Measurements from ENCODE around the gene C19orf25. TPM values are rescaled to one million over a fixed set of nuclear protein-coding genes. Genes with fewer than 3 reads are reported as not detected.

C19orf25 gene
- total RNA-seq, 6 experiments from 2014 or later, result 12.2 to 32.7 (median 15.3) TPM

- no peak for ATAC-seq
- DNase-seq, result peak in 1 of 3 donors; percentile 48
- Histone ChIP-seq H3K27ac (no peak overlapping the region), H3K27me3 (peaks cover 0 to 5% of the 10 kb centered on the region in 2 donors), H3K9me3 (no peaks in the 10 kb centered on the region), H3K36me3 (no peaks in the 10 kb centered on the region), H3K4me3 (no peak overlapping the region), H3K4me1 (peaks cover 0 to 10% (median 0%) of the 10 kb centered on the region in 4 donors)
- intact Hi-C loops (cut with DNase I), result no loop called here
- WGBS (ENCODE audit: insufficient coverage, low coverage, low lambda C conversion rate, missing lambda C conversion rate), result 100% methylated on average over 1 of the region's 24 CpGs
- TF ChIP-seq, protein P1, sequence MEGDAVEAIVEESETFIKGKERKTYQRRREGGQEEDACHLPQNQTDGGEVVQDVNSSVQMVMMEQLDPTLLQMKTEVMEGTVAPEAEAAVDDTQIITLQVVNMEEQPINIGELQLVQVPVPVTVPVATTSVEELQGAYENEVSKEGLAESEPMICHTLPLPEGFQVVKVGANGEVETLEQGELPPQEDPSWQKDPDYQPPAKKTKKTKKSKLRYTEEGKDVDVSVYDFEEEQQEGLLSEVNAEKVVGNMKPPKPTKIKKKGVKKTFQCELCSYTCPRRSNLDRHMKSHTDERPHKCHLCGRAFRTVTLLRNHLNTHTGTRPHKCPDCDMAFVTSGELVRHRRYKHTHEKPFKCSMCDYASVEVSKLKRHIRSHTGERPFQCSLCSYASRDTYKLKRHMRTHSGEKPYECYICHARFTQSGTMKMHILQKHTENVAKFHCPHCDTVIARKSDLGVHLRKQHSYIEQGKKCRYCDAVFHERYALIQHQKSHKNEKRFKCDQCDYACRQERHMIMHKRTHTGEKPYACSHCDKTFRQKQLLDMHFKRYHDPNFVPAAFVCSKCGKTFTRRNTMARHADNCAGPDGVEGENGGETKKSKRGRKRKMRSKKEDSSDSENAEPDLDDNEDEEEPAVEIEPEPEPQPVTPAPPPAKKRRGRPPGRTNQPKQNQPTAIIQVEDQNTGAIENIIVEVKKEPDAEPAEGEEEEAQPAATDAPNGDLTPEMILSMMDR (IDR thresholded peaks at IDR 0.05), result no peak
- no peak for TF ChIP-seq POLR2A (IDR thresholded peaks at IDR 0.05)
These were observed 17.2 kb downstream of the C19orf25 start for GRCh38 chr19:1461862-1462261.

DNA sequence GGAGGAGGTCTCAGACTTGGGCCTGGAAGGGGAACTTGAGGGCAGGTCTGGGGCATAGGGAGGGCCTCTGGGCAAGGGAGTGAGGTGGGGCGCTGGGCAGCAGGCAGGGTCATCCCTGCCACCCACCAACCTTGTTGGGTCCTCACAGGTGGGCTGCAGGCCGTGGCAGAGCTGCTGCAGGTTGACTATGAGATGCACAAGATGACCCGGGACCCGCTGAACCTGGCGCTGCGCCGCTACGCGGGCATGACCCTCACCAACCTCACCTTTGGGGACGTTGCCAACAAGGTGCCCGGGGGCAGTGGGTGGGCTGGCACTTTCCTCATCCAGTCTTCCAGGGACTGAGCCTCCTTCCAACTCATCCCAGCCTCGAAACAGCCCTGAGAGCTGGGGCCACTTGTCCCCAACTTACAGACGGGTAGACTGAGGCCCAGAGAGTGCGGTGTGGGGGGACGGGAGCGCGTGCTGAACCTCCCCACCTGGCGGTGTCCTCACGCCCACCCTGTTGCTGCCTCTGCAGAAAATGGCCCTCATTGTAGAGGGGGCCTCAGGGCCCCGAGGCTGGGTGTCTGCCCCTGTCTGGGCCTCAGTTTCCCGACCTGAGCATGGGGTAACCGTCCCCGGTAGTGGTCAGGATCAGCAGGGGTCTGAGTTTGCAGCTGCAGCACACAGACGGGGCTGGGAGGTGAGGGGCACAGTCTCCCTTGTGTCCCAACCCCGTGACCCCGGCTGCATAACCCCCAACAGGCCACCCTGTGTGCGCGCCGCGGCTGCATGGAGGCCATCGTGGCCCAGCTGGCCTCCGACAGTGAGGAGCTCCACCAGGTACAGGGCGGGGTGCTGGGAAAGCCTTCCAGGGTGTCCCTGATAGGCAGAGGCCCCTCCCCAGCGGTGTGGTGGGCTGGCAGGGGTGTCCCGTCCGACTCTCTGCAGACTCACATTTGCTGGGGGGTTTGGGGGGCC lies 18.7 kb downstream of the C19orf25 start:
- intact Hi-C loops (cut with DNase I), result no loop called here
- H3K4me3 ChIP-seq, result no peak overlapping the region
- TF ChIP-seq, protein P1 (IDR thresholded peaks at IDR 0.05), result no peak
- TF ChIP-seq POLR2A (IDR thresholded peaks at IDR 0.05), result no peak
- no peak overlapping the region for H3K27ac ChIP-seq
- no peaks in the 10 kb centered on the region for H3K9me3 ChIP-seq
- peaks cover 0 to 12% of the 10 kb centered on the region in 2 donors for H3K27me3 ChIP-seq
- WGBS (ENCODE audit: insufficient coverage, low coverage, low lambda C conversion rate, missing lambda C conversion rate), result no CpG with 5 or more reads among the region's 36 CpGs
- ATAC-seq, result no peak
- peak in 1 of 3 donors; percentile 48 for DNase-seq
- H3K4me1 ChIP-seq, result no peaks in the 10 kb centered on the region
- no peaks in the 10 kb centered on the region for H3K36me3 ChIP-seq

DNA sequence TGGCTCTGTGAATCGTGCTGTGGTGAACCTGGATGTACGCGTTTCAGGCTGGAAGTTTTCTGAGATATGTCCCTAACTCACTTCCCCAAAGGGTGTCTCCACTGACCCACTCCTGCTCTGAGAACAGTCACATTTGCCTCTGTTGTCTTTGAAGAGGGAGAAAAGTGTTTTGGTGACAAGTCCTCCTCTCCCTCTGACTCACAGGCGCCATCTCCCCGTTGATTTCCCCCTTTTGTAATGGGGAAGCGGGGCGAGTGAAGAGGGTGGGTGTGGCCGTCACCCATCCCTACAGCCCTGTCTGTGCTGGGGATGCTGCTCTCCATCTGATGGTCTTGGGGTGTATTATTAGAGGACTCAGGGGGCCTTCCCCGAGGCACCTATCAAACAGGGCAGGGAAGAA lies 19.5 kb downstream of the C19orf25 start:
- intact Hi-C loops (cut with DNase I), result loop anchor here in 1 of 2 donors (10.0 kb wide), 1 partner anchor 55 kb away; the partner anchor contains the start of gene ADAMTSL5
- ATAC-seq (no peak), DNase-seq (no peak)
- TF ChIP-seq, protein P1 (IDR thresholded peaks at IDR 0.05), result no peak
- no peak for TF ChIP-seq POLR2A (IDR thresholded peaks at IDR 0.05)
- no peaks in the 10 kb centered on the region for H3K36me3 ChIP-seq
- H3K9me3 ChIP-seq, result no peaks in the 10 kb centered on the region
- no peak overlapping the region for H3K27ac ChIP-seq
- no peak overlapping the region for H3K4me3 ChIP-seq
- no peaks in the 10 kb centered on the region for H3K4me1 ChIP-seq
- H3K27me3 ChIP-seq, result peaks cover 0 to 12% of the 10 kb centered on the region in 2 donors
- 65% methylated on average over 6 of the region's 9 CpGs for WGBS (ENCODE audit: insufficient coverage, low coverage, low lambda C conversion rate, missing lambda C conversion rate)

DNA sequence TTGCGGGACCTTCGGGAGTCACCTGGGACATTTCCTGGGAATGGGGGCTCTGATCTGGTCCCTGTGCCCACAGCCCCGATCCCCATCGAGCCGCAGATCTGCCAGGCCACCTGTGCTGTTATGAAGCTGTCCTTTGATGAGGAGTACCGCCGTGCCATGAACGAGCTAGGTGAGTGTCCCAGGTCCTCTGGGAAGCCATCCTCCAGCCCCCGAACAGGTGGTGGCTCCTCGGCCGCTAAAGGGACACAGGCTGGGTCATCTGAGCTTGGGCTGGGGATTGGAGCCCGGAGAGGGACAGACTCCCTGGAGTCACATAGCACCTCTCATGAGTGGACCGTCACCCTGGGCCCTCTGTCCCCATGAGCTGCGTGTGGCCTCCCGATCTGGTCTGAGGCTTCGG lies 21.1 kb downstream of the C19orf25 start:
- no peaks in the 10 kb centered on the region for H3K4me1 ChIP-seq
- H3K9me3 ChIP-seq, result no peaks in the 10 kb centered on the region
- no peak for ATAC-seq
- no peak overlapping the region for H3K4me3 ChIP-seq
- DNase-seq, result no peak
- peaks cover 0 to 18% of the 10 kb centered on the region in 2 donors for H3K27me3 ChIP-seq
- no peak overlapping the region for H3K27ac ChIP-seq
- 89% methylated on average over 3 of the region's 16 CpGs for WGBS (ENCODE audit: insufficient coverage, low coverage, low lambda C conversion rate, missing lambda C conversion rate)
- no peak for TF ChIP-seq POLR2A (IDR thresholded peaks at IDR 0.05)
- TF ChIP-seq, protein P1 (IDR thresholded peaks at IDR 0.05), result no peak
- intact Hi-C loops (cut with DNase I), result loop anchor here in 1 of 2 donors (10.0 kb wide), 1 partner anchor 57 kb away; the partner anchor contains the start of gene ADAMTSL5
- H3K36me3 ChIP-seq, result no peaks in the 10 kb centered on the region

Data from right lobe of liver (tissue), 6 donors.